ENCODE results near the gene CD2AP.

Gene CD2AP

DNA sequence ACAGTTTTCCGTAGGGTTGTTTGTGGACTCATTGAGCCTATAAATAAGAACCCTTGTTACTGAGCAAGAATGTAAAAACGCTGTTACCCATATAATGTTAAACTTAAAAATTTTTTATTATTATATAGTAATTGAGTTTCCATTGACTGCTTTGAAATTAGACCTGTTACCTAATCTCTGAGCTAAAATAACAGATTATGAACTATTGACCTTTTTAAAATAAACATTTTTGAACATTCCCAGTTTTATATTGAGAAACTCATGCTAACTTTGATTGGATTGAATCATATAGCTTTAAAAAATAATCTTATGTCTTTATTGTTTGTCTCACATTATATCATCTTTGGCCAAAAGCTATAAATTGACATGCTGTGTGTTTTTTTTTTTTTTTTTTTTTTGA is 95.5 kb downstream of the CD2AP start:
- DNase-seq: no peak

DNA sequence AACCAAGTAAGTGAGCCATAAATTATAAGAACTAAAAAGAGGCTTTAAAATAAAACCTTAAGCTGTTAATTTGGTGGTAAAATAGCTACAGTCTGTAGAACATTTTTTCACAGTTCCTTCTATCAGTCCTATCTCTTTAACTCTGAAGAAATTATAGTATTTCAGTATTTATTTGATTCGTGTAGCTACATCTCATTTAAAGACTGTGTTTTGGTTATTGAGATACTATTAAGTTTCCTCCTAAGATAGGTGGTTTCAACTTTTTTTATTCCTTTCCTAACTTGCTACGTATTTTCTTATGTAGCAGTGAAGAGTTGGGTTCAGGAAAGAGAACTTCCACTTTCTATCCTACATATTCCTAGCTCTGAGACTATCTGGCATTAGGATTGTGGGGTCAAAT is 97.2 kb downstream of the CD2AP start:
- no peak for DNase-seq

DNA sequence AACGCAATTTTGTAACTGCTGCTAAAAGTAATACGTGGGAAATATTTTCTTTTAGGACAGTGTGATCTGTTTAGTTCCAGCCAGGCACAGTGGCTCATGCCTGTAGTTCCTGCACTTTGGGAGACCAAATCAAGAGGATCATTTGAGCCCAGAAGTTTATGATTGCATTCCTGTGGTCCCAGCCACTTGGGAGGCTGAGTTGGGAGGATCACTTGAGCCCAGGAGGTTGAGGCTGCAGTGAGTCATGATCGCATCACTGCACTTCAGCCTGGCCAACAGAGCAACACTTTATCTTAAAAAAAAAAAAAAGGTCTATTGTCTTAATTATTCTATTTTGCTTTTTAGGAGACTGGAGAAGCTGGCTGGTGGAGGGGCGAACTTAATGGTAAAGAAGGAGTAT is 101.5 kb downstream of the CD2AP start:
- no peak for DNase-seq

DNA sequence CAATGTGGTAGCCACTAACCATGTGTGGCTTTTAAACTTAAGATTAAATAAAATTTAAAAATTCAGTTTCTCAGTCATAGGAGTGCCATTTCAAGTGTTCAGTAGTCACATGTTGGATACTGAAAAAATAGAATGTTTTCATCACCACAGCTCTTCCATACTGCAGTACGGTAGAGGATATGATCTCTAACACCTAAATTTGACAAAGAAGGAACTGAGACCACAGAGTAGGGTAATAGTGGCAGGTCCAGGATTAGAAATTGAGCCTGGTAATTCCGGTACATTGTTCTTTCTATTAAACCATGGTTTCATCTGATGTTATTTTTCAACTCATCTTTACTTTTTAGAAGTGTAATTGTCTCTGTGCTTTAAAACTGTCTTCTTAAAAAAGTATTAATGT is 104.0 kb downstream of the CD2AP start:
- DNase-seq: no peak

DNA sequence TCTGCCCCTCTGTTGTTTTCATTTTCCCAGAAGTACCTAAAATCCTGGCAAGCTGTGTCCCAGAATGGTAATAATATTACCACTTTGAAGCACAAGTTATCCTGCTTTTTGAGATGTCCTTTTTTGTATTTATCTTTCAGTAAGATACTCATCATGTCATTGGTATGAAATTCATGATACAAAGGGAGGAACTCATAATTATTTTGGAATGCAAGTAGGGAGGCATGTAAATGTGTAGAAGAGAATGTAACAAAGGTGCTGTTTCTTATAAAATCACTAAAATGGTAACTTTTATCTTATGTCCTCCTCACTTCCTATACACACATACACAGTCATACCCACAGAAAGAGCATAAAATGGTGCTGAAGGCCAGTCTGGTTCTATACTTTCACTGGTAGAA is 109.9 kb downstream of the CD2AP start:
- DNase-seq: no peak

DNA sequence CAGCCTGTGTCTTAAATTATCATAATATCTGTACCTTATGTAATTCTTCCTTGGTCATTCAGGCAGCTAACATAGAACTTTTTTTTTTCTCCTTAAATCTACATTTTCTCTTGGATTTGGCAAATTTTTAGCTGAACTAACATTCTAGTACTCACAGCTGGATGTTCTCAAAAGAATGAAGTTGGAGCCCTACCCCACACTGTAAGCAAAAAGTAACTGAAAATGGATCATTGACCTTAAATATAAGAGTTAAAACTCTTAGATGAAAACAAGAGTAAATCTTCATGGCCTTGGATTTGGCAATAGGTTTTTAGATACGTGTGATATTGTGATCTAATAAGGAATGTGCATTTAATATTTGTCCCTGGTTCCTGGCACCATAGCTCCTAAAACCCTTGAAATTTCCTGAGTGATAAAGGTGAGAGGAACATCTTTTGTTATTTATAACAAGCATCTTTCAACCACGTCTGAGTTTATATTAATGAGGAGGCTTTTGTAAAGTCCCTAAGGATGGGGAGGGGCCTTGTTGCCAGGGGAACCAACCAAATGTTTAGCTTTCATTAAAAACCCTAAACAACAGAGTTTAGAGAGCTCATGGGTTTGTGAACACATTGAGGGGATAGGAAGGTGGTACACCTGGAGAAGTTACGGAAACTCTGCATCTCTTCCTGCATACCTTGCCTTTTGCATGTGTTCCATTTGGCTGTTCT is 114.7 kb downstream of the CD2AP start:
- no peak for DNase-seq

DNA sequence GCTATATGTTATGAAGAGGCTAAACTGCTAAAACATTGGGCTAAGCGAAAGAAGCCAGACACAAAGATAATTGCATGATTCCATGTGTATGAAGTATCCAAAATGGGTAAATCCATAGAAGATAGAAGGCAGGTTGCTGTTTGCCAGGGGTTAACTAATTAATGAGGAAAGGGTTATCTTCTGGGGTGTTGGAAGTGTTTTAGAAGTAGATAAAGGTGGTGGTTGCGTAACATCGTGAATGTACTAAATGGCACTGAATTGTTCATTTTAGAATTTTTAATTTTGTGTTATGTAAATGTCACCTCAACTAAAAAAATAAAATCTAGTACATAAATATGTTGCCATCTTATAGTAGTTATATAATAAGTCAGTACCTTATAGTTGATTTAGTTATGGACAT is 116.4 kb downstream of the CD2AP start:
- DNase-seq: no peak

DNA sequence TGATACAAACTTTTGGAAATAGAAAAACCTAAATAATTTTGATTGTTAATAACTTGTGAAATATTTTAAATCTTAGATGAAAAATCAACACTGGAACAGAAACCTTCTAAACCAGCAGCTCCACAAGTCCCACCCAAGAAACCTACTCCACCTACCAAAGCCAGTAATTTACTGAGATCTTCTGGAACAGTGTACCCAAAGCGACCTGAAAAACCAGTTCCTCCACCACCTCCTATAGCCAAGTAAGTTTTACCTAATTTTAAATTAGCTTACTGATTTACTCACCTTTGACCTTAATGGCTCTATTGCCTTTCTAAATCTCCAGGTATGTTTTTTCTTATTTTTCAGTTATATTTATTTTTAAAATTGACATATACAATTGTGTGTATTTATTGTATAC is 118.2 kb downstream of the CD2AP start:
- no peak for DNase-seq

DNA sequence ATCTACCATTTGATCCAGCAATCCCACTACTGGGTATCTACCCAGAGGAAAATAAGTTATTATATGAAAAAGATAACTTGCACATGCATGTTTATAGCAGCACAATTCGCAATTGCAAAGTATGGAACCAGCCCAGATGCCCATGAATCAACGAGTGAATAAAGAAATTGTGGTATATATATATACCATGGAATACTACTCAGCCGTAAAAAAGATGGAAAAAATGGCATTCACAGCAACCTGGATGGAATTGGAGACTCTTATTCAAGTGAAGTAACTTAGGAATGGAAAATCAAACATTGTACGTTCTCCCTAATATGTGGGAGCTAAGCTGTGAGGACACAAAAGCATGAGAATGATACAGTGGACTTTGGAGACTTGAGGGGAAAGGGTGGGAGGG is 120.8 kb downstream of the CD2AP start:
- no peak for DNase-seq

DNA sequence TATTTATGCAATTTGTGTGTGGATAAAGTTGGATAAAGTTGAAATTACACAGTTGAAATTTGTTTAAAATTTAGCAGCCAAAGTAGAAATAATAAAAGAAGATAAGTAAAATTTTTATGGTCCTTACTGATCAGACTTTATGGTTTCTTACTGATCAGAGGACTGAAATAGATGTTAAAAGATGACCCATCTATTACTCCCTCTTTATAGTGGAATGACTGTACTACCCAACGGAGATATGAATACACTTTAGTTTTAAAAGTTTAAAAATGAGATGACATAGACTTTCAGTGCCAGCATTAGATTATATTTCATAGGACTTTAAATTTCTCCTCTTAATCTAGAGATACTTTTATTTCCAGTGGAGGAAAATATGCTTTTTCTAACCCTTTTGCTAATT is 121.9 kb downstream of the CD2AP start:
- DNase-seq: no peak

DNA sequence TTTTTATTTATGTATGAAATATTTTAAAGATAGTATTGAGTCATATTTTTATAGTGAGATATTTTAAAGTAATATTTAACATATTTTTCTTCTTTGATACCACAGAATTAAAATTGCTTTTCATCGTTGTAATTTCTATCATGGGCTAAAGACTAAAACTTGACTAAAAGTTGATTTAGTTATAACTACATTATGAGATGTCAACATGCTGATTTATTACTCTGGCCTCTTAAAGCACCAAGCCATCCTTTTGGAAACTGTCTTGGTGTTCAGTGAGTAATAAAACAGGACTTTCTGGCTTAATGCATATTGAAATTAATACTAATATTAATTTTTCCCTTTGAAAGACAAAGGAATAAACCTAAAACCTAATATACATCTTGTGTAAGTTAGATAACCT is 125.6 kb downstream of the CD2AP start:
- DNase-seq: no peak

DNA sequence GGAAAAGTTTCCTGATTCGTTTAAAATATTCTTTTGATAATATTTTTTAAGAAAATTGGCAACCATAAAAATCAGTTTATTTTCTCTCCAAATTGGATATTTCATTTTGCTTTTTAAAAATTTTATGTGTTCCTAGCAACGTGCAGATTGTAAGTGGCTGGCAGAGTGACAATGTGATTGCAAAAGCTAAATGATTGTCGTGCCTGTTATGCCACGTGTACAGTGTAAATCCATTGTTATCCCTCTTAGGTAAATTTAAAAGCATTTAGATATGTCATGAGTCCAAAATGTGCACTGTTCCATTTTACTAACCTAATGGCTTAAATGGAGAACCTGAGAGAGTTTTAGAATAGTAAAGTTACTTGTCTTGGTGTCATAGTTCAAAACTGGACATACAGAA is 126.4 kb downstream of the CD2AP start:
- no peak for DNase-seq

DNA sequence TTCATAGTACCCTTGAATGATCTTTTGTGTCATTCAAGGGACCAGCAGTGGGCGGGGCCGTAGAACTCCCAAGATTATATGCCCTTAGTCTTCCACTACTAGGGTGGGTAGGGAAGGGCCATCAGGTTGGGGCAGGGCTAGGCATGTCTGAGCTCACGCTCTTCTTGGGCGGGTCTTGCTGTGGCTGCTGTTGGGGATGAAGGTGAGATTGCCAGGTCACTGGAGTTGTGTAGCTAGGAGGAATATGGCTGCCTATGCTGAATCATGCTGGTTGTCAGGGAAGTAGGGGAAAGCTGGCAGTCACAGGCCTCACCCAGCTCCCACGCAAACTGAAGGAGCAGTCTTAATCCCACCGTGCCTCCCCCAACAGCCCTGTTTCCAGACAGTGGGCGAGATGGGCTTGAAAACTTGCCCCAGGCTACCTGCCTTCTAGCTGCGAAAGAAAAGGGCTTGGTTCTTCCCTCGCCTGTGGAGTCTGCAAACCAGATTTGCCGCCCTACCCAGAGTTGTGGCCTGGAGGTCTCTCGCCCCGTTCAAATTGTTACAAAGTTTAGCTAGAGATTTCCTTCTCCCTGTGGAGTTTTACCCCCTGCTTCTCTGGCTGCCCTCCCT is 144.4 kb downstream of the CD2AP start:
- no peak for DNase-seq

DNA sequence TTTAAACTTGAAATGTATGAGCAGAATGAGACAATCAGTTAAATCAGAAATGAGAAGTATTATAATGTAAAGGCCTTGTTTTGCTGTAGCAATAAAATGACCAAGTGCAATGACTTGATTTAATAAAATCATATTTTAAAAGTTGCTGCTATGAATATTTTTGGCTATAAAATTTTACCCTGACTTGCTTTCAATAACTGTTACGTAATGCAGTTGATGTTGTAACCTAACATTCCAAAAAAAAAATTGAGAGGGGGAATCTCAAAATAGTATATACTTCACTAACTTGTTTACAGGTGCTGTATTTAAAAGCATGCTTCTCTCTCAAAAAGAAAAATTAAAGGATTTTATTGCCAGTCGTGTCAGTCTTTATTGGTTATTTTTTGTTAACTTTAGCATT is 149.2 kb downstream of the CD2AP start:
- DNase-seq: no peak

DNA sequence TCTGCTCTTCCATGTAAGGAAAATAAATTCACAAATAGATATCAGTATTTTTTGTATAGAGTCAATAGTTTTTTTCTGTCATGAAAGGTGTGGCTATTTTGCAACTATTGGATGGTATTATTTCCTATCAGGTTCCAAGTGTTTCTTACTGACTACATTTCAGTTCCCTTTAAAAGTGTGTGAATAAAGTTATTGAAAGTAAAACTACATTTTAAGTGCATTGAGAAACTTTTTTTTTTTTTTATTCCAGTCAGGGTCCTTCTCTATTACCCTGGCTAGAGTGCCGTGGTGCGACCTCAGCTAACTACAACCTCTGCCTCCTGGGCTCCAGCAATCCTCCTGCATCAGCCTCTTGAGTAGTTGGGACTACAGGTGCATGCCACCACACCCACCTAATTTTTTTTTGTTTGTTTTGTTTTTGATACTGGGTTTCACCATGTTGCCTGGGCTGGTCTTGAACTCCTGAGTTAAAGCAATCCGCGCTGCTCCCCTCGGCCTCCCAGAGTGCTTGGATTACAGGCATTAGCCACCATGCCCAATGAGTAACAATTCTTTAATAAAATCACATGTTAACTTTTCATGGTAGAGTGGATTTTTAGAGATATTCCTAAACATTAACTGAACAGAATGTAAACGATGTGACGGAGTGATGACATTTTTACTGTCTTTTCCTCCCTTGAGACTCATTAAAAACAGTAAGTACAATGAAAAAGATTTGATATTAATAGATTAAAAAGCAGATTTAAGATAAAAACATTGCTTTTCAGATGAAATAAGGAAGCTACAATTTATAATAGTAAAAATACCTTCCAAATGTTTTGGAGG is 151.1 kb downstream of the CD2AP start:
- DNase-seq: no peak

DNA sequence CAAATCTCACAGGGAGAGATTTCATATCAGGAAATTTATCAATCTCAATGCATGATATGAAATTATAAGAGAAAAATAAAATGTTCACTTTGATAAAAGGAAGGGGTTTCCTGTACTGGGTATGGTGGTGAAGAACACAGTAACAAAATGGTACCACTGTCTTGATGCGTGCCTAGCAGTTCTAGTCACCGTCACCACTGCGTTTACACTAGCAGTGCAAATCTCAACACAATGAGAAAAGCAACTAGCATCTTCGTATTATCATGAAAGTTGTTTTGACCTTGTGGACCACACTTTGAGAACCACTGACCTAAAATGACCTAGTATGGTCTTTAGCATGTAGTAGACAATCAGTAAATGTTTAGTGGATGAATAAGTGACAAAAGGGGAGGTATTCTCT is 152.4 kb downstream of the CD2AP start:
- no peak for DNase-seq

DNA sequence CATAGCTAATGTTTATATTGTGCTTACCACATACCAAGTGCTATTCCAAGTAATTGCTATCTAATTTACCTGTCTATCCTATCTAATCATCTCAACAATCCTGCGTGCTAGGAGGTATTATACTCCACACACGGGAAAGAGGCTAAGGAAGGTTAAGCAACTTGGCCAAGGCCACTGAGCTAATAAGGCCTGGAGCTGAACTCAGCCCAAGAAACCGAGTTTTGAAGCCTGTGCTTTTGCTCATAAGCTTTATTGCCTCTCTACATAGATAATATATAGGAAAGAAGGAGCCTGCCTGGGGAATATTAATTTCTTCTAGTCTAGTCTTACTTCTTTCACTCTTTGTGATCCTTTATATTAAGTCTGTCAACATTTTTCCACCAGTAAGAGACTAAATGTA is 153.0 kb downstream of the CD2AP start:
- DNase-seq: no peak

DNA sequence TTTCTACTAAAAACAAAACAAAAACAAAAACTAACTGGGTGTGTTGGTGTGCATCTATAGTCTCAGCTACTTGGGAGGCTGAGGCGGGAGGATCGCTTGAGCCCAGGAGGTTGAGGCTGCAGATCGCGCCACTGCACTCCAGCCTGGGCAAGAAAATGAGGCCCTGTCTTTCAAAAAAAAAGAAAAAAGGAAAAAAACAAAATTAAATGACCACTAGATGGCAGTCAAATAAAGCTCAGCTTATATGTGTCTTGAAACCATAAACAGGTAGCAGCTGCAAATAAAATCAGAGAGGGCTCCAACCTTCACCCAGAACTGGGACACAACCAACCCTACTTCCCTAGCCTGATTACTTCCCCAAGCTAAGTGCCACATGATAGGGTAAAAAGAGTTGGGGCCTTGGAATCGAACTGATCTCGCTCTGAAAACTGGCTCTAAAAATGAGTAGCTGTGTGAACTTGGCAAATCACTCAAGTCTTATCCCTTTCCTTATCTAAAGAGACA is 153.7 kb downstream of the CD2AP start:
- DNase-seq: no peak

DNA sequence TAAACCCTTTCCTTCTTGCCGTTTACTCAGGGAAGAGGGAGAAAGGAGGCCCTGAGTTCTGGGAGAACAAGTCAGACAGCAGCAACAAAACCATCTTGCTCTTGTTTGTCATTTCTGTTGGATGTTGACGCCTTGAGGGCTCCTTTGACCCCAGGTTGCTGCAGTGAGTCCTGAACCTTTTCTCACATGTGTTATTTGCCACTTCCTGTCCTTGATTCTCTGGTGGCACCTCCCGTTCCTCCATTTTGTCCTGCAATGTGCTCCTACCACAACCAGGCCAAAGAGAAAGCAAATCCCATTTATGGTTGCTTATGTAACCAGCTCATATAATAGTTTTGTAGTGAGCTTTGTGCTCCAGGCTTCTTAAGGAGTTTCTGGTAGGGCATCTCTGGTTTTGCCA is 154.2 kb downstream of the CD2AP start:
- no peak for DNase-seq

DNA sequence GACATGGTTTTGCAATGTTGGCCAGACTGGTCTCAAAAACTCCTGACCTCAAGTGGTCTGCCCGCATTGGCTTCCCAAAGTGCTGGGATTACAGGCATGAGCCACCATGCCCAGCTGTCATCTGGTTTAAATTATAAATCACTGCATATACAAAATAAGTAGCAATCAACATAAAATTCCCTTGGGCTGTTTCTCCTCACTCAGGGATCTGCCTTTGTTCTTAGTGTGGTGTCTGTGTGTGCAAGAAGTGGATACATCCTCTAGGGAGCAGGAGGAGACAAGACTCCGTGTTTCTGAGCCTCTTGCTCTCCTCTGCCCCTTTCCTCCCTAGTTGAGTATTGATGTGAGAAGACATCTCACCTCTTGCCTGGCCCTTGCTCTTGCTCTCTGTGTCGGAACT is 155.6 kb downstream of the CD2AP start:
- no peak for DNase-seq

DNA sequence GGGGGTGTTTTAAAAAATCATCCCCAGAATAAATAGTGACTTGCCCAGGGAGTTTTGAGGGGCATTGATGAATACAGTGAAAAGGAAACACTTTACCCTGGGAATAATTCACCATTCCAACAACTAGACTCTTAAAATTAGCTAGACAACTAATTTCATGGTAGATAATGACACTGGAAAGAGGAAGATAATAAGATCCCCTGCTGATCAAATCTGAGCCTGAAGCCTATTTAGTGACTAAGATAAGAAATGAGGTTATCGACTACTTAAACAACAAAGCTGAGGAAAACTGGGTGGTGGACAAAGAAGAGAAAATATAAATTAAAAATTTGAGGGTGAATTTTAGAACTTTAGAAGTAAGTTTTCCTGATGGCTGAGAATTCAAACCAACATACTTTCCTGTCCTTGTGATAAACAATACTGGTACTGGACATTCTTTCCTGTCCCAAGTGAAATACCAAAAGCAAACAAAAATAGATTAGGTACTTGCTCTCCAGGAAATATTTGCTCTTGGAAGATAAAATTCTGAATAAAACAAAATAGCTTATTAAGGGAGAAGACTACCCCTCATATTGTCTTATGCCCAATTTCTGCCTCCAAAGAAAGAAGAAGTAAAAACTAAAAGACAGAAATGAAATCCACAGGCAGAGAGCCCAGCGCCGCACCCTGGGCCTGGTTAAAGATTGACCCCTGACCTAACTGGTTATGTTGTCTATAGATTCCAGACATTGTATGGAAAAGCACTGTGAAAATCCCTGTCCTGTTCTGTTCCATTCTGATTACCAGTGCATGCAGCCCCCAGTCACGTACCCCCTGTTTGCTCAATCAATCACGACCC is 156.8 kb downstream of the CD2AP start:
- DNase-seq: no peak

DNA sequence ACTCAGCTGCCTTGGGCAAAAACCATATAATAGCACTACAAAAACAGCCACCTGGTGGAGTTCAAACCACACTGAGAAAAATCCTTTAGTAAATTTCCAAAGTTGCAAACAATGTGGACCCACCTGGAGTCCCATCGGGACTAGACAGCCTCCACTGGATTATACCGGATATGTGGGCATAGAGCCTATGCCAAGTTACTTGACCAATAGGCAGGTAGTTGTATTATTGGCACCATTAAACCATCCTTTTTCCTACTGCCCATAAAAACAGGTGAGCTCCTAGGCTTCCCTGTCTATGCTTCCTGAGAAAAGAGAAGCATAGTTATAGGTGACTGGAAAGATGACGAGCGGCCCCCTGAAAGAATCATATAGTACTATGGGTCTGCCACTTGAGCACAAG is 169.1 kb downstream of the CD2AP start:
- DNase-seq: no peak

DNA sequence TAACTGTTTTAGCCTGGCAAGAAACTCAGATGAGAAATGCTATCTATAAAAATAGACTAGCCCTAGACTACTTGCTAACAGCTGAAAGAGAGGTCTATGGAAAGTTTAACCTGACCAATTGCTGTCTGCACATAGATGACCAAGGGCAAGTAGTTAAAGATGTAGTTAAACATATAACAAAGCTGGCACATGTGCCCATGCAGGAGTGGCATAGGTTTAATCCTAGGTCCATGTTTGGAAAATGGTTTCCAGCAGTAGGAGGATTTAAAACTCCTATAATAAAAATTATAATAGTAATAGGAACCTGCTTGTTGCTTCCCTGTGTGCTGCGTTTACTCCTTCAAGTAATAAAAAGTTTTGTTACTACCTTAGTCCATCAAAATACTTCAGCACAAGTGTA is 169.6 kb downstream of the CD2AP start:
- DNase-seq: no peak

All from activated naive CD4-positive, alpha-beta T cell treated with anti-CD3 and anti-CD28 coated beads, Interleukin-2, amount 50 U/mL, for 16 hours (primary cell).